B cell (primary cell): ENCODE results near the gene ZNF516. TPM values are rescaled to one million over a fixed set of nuclear protein-coding genes. Genes with fewer than 3 reads are reported as not detected.

ENCODE experiments used
- ATAC-seq: fragments of 200-7000 bp; cut with Tn5 transposase; one replicate; pipeline ENCODE4 v1.10.0; 2021; ENCODE audit warnings: low read depth, mild to moderate bottlenecking, moderate number of reproducible peaks, moderate library complexity
- CTCF ChIA-PET: fragments of 350-600 bp; sonication (Branson Sonifier 250); formaldehyde crosslinking; loops from one replicate; lab custom pipeline; 2021; ENCODE audit warnings: antibody characterized with exemption, inconsistent platforms; lab: Charles Lee
- POLR2A ChIA-PET: fragments of 350-600 bp; sonication (Branson Sonifier 250); formaldehyde crosslinking; loops from one replicate; lab custom pipeline; 2021; ENCODE audit warnings: antibody characterized with exemption; lab: Charles Lee
- DNase-seq: peaks from one replicate; pipeline ENCODE4 v3.0.0; 2013
- H2AFZ ChIP-seq: 2 replicates; pipeline ENCODE4 v1.6.1; 2012; ENCODE audit warnings: mild to moderate bottlenecking, low read depth, low read length; ENCODE audit not compliant: insufficient read depth, poor library complexity, severe bottlenecking
- H3K27ac ChIP-seq, 2 donors: 1 replicate in 1 of 2; 2 replicates in 1 of 2; pipeline ENCODE4 v1.5.1; 2012 to 2013; ENCODE audit warnings: low read length in 2 of 2, mild to moderate bottlenecking in 2 of 2, moderate library complexity in 1 of 2
- H3K27me3 ChIP-seq, 4 experiments: fragments of 200-600 bp in 1 of 4; sonication (generic) in 1 of 4; replicated peaks in 1 of 4; 1 replicate in 2 of 4; 2 replicates in 2 of 4; pipeline versions ENCODE4 v1.6.1 to v1.7.0; 2013 to 2016; ENCODE audit warnings: low read length in 3 of 4, mild to moderate bottlenecking in 2 of 4, mixed read lengths in 1 of 4, moderate library complexity in 1 of 4; ENCODE audit not compliant: insufficient read depth in 4 of 4, control insufficient read depth in 3 of 4; ENCODE audit errors: control extremely low read depth in 1 of 4
- H3K36me3 ChIP-seq, 2 experiments: replicated peaks in 1 of 2; 1 replicate in 1 of 2; 2 replicates in 1 of 2; pipeline versions ENCODE4 v1.6.1 to v1.7.1; 2013; ENCODE audit warnings: low read length in 1 of 2; ENCODE audit not compliant: insufficient read depth in 2 of 2, control insufficient read depth in 1 of 2; ENCODE audit errors: control extremely low read depth in 1 of 2, extremely low read depth in 1 of 2
- H3K4me1 ChIP-seq, 2 donors: fragments of 200-600 bp in 1 of 2; sonication (generic) in 1 of 2; 1 replicate in 1 of 2; 2 replicates in 1 of 2; pipeline versions ENCODE4 v1.5.1 to v1.6.1; 2013 to 2017; ENCODE audit warnings: low read length in 2 of 2; ENCODE audit not compliant: control insufficient read depth in 2 of 2, insufficient read depth in 2 of 2
- H3K4me2 ChIP-seq: replicated peaks from 2 replicates; pipeline ENCODE3; 2012; ENCODE audit warnings: mild to moderate bottlenecking, low read depth, low read length; ENCODE audit not compliant: poor library complexity, severe bottlenecking
- H3K4me3 ChIP-seq, 5 experiments: fragments of 200-600 bp in 1 of 5; sonication (generic) in 1 of 5; 1 replicate in 3 of 5; 2 replicates in 2 of 5; pipeline versions ENCODE4 v1.5.1 to v1.7.0; 2011 to 2016; ENCODE audit warnings: low read length in 4 of 5, mild to moderate bottlenecking in 4 of 5, low read depth in 2 of 5, control low read depth in 1 of 5, moderate library complexity in 1 of 5; ENCODE audit not compliant: insufficient read depth in 1 of 5; ENCODE audit errors: control extremely low read depth in 1 of 5, extremely low read depth in 1 of 5
- H3K79me2 ChIP-seq: fragments of 200-600 bp; sonication (generic); one replicate; pipeline ENCODE4 v1.6.0; 2016; ENCODE audit warnings: low read length; ENCODE audit not compliant: control insufficient read depth, insufficient read depth
- H3K9ac ChIP-seq: fragments of 200-600 bp; sonication (generic); 2 replicates; pipeline ENCODE4 v1.6.1; 2017; ENCODE audit warnings: mild to moderate bottlenecking, low read length, moderate library complexity
- H3K9me3 ChIP-seq, 3 donors: one replicate each; pipeline versions ENCODE4 v1.6.1 to v1.7.1; 2013; ENCODE audit warnings: low read length in 2 of 3; ENCODE audit not compliant: control insufficient read depth in 2 of 3, insufficient read depth in 1 of 3; ENCODE audit errors: control extremely low read depth in 1 of 3
- H4K20me1 ChIP-seq: 2 replicates; pipeline ENCODE4 v1.6.0; 2012; ENCODE audit warnings: mild to moderate bottlenecking, low read length; ENCODE audit not compliant: insufficient read depth, control insufficient read depth, poor library complexity, severe bottlenecking
- H3K27ac Mint-ChIP-seq: one replicate; pipeline ENCODE4 v1.8.0; 2021; ENCODE audit warnings: mixed read lengths
- H3K27me3 Mint-ChIP-seq: one replicate; pipeline ENCODE4 v1.8.0; 2021; ENCODE audit warnings: mixed read lengths
- H3K4me1 Mint-ChIP-seq: one replicate; pipeline ENCODE4 v1.8.0; 2021; ENCODE audit warnings: mixed read lengths
- H3K4me3 Mint-ChIP-seq: one replicate; pipeline ENCODE4 v1.8.0; 2021; ENCODE audit warnings: mixed read lengths
- H3K9me3 Mint-ChIP-seq: one replicate; pipeline ENCODE4 v1.8.0; 2022; ENCODE audit warnings: mixed read lengths; ENCODE audit not compliant: insufficient read depth
- CTCF ChIP-seq: fragments of 200-600 bp; IDR thresholded peaks from one replicate; pipeline ENCODE4 v1.8.0; 2022; ENCODE audit warnings: antibody characterized with exemption, mild to moderate bottlenecking
- EZH2 ChIP-seq: IDR thresholded peaks from 2 replicates; pipeline ENCODE4 v1.6.1; 2012; ENCODE audit warnings: borderline replicate concordance, low read depth, mild to moderate bottlenecking, moderate library complexity, low read length; ENCODE audit not compliant: insufficient read depth, poor library complexity, severe bottlenecking
- WGBS: methylation state at CpG from one replicate; pipeline ENCODE4 v1.1.5; 2013; ENCODE audit warnings: missing lambda C conversion rate; ENCODE audit not compliant: insufficient coverage; 5-methylcytosine and 5-hydroxymethylcytosine counted together
- intact Hi-C: fragments of 100-400 bp; cut with micrococcal nuclease; formaldehyde crosslinking; loops from one replicate; pipeline ENCODE4 v1.10.0; 2022
- polyA plus RNA-seq: library from polyadenylated mRNA; depleted of rRNA; stranded (reverse); fragments of >200 nt; gene quantifications from 2 replicates; pipeline ENCODE4 v1.2.3, GENCODE V29; 2012
- total RNA-seq, 2 donors: library from RNA; stranded (reverse); fragments of 120-200 nt in 1 of 2; gene quantifications; 1 replicate in 1 of 2; 2 replicates in 1 of 2; pipeline versions ENCODE4 v1.2.3 to v1.2.4, GENCODE V29; 2013 to 2022

ZNF516 gene
- total and polyA plus RNA-seq, 2 donors (not counting 1 experiment from before 2014, with no cell fraction given), result 6.7 to 27.1 TPM

- peaks cover 0 to 4% (median 0%) of the 10 kb centered on the region in 3 donors for H3K9me3 ChIP-seq
- no peak overlapping the region for H2AFZ ChIP-seq
- ChIA-PET CTCF (no interaction called here), POLR2A (no interaction called here)
- no peaks in the 10 kb centered on the region for H3K27me3 ChIP-seq
- peaks cover 54% of the 10 kb centered on the region for H3K79me2 ChIP-seq
- Mint-ChIP-seq H3K27me3 (no peaks in the 10 kb centered on the region), H3K9me3 (no peaks in the 10 kb centered on the region), H3K27ac (no peak overlapping the region), H3K4me3 (no peak overlapping the region), H3K4me1 (no peaks in the 10 kb centered on the region)
- intact Hi-C loops, result no loop called here
- H3K9ac ChIP-seq, result no peak overlapping the region
- no peaks in the 10 kb centered on the region for H3K4me1 ChIP-seq
- no peak overlapping the region for H3K4me3 ChIP-seq
- no peak overlapping the region for H3K27ac ChIP-seq
- DNase-seq, result no peak
- H4K20me1 ChIP-seq, result peaks cover 37% of the 10 kb centered on the region
- no peak overlapping the region for H3K4me2 ChIP-seq
- 95% methylated on average over 63 of the region's 66 CpGs for WGBS
- peaks cover 0 to 19% of the 10 kb centered on the region in 2 experiments for H3K36me3 ChIP-seq
- no peak for ATAC-seq
- TF ChIP-seq CTCF, result no peak
- no peak for TF ChIP-seq EZH2
Measured at GRCh38 chr18:76442413-76443171, 52.5 kb downstream of the ZNF516 start.

- ATAC-seq, result no peak
- Histone ChIP-seq H3K4me1 (no peaks in the 10 kb centered on the region), H3K4me2 (no peak overlapping the region), H3K9me3 (peaks cover 0 to 4% (median 0%) of the 10 kb centered on the region in 3 donors), H3K79me2 (peaks cover 50% of the 10 kb centered on the region), H3K27me3 (no peaks in the 10 kb centered on the region), H4K20me1 (peaks cover 35% of the 10 kb centered on the region), H3K36me3 (peaks cover 0 to 24% of the 10 kb centered on the region in 2 experiments), H2AFZ (no peak overlapping the region), H3K4me3 (no peak overlapping the region), H3K27ac (no peak overlapping the region), H3K9ac (no peak overlapping the region)
- Mint-ChIP-seq H3K9me3 (no peaks in the 10 kb centered on the region), H3K27ac (no peak overlapping the region), H3K4me3 (no peak overlapping the region), H3K4me1 (no peaks in the 10 kb centered on the region), H3K27me3 (no peaks in the 10 kb centered on the region)
- POLR2A ChIA-PET, result no interaction called here
- intact Hi-C loops, result no loop called here
- 98% methylated on average over 65 of the region's 65 CpGs for WGBS
- TF ChIP-seq EZH2 (no peak), CTCF (no peak)
- CTCF ChIA-PET, result no interaction called here
- DNase-seq, result no peak
Measured at GRCh38 chr18:76441668-76442412, 53.2 kb downstream of the ZNF516 start.
